HFFc6 (cell line): Measurements from ENCODE around the gene PDE6B. TPM values are rescaled to one million over a fixed set of nuclear protein-coding genes. Genes with fewer than 3 reads are reported as not detected.
"Not testable (repeated sequence)": the region's sequence is repeated elsewhere in the genome, so short reads cannot be mapped to it uniquely, and the experiment has no call there.

Experiments used
- DNase-seq: peaks from one replicate; pipeline ENCODE4 v3.0.0-alpha.2; 2018
- H3K27ac Mint-ChIP-seq: 2 replicates; pipeline ENCODE4 v1.8.0; 2020; ENCODE audit warnings: mild to moderate bottlenecking, mixed read lengths
- H3K27me3 Mint-ChIP-seq: 2 replicates; pipeline ENCODE4 v1.8.0; 2021; ENCODE audit warnings: mild to moderate bottlenecking, moderate library complexity, mixed read lengths; ENCODE audit not compliant: insufficient read depth
- H3K36me3 Mint-ChIP-seq: 2 replicates; pipeline ENCODE4 v1.8.0; 2021; ENCODE audit warnings: low read depth, mixed read lengths
- H3K4me1 Mint-ChIP-seq: 2 replicates; pipeline ENCODE4 v1.8.0; 2020; ENCODE audit warnings: low read depth, mixed read lengths
- H3K4me3 Mint-ChIP-seq: 2 replicates; pipeline ENCODE4 v1.8.0; 2020; ENCODE audit warnings: mild to moderate bottlenecking, moderate library complexity, mixed read lengths
- H3K9me3 Mint-ChIP-seq: 2 replicates; pipeline ENCODE4 v1.8.0; 2020; ENCODE audit warnings: mild to moderate bottlenecking, mixed read lengths
- CTCF ChIP-seq: fragments of 200-600 bp; sonication (generic); IDR thresholded peaks from 2 replicates; pipeline ENCODE4 v1.5.0; 2021; ENCODE audit warnings: antibody characterized with exemption, mild to moderate bottlenecking
- total RNA-seq, 6 experiments: library from RNA; stranded (reverse); fragmentation: NEBNext Ultra II Directional; extraction: Animal tissue kit (Norgen Biotek cat#: 25700); gene quantifications; 2 replicates in 1 of 6; 3 replicates in 5 of 6; pipeline ENCODE4 v1.2.3, GENCODE V29; 2021

PDE6B gene
- total RNA-seq, 6 experiments from 2014 or later = not detected

- H3K4me3 Mint-ChIP-seq = no peak overlapping the region
- TF ChIP-seq CTCF = no peak
- peaks cover 13% of the 10 kb centered on the region for H3K27me3 Mint-ChIP-seq
- no peak overlapping the region for H3K27ac Mint-ChIP-seq
- H3K4me1 Mint-ChIP-seq = no peaks in the 10 kb centered on the region
- H3K9me3 Mint-ChIP-seq = no peaks in the 10 kb centered on the region
- H3K36me3 Mint-ChIP-seq = no peaks in the 10 kb centered on the region
- no peak for DNase-seq
Observed at GRCh38 chr4:702618-703048, 77.3 kb downstream of the PDE6B start.

- DNase-seq = no peak
- Mint-ChIP-seq H3K27me3 (peaks cover 12% of the 10 kb centered on the region), H3K27ac (no peak overlapping the region), H3K4me1 (peaks cover under 1% of the 10 kb centered on the region), H3K4me3 (no peak overlapping the region), H3K36me3 (peaks cover 1% of the 10 kb centered on the region), H3K9me3 (no peaks in the 10 kb centered on the region)
- TF ChIP-seq CTCF = no peak
Observed at GRCh38 chr4:703336-704197, 78.2 kb downstream of the PDE6B start.

- peaks cover 11% of the 10 kb centered on the region for H3K27me3 Mint-ChIP-seq
- no peak overlapping the region for H3K4me3 Mint-ChIP-seq
- DNase-seq = no peak
- peaks cover 8% of the 10 kb centered on the region for H3K4me1 Mint-ChIP-seq
- H3K9me3 Mint-ChIP-seq = no peaks in the 10 kb centered on the region
- H3K27ac Mint-ChIP-seq = no peak overlapping the region
- H3K36me3 Mint-ChIP-seq = peaks cover 9% of the 10 kb centered on the region
- TF ChIP-seq CTCF = no peak
Observed at GRCh38 chr4:704198-704891, 79.0 kb downstream of the PDE6B start.

- TF ChIP-seq CTCF = no peak
- peaks cover 12% of the 10 kb centered on the region for H3K4me1 Mint-ChIP-seq
Observed at GRCh38 chr4:704971-705277, 79.6 kb downstream of the PDE6B start.

GRCh38 chr4:705278-706082 lies 80.1 kb downstream of the PDE6B start, which contains the start of gene PCGF3:
PCGF3 (plus strand) TSS chr4:705832; CDS start chr4:733681, 27,849 bp downstream.
- H3K27me3 Mint-ChIP-seq = peaks cover 9% of the 10 kb centered on the region
- peak; percentile 89 for DNase-seq
- peak within 1 kb of the TSS; percentile 46; the same call in 1 of the 2 replicates for H3K4me3 Mint-ChIP-seq
- no peak within 1 kb of the TSS for H3K27ac Mint-ChIP-seq
- no peak for TF ChIP-seq CTCF
- H3K4me1 Mint-ChIP-seq = peaks cover 12% of the 10 kb centered on the region
- H3K9me3 Mint-ChIP-seq = no peaks in the 10 kb centered on the region
- H3K36me3 Mint-ChIP-seq = peaks cover 16% of the 10 kb centered on the region

More at GRCh38 chr4:704971-705277, 79.6 kb downstream of the PDE6B start:
- no peak overlapping the region for H3K27ac Mint-ChIP-seq
- peaks cover 13% of the 10 kb centered on the region for H3K36me3 Mint-ChIP-seq
- H3K9me3 Mint-ChIP-seq = no peaks in the 10 kb centered on the region
- H3K27me3 Mint-ChIP-seq = peaks cover 9% of the 10 kb centered on the region
- H3K4me3 Mint-ChIP-seq = no peak overlapping the region
- no peak for DNase-seq

GRCh38 chr4:706083-706633 lies 80.8 kb downstream of the PDE6B start:
- peak overlapping the region; percentile 46; the same call in 1 of the 2 replicates for H3K4me3 Mint-ChIP-seq
- peaks cover 22% of the 10 kb centered on the region for H3K36me3 Mint-ChIP-seq
- peaks cover 12% of the 10 kb centered on the region for H3K4me1 Mint-ChIP-seq
- H3K27ac Mint-ChIP-seq, H3K9me3 Mint-ChIP-seq, DNase-seq, H3K27me3 Mint-ChIP-seq: not testable (repeated sequence)
